Esophagus muscularis mucosa (tissue), 4 donors: ENCODE measurements around the gene BCAS1.

Experiments
- CTCF ChIP-seq, 3 experiments: fragments of 200-600 bp in 2 of 3; fragments of 450-650 bp in 1 of 3; sonication (generic) in 2 of 3; IDR thresholded peaks; one replicate each; pipeline ENCODE4 v1.5.1; 2017 to 2019; ENCODE audit warnings: antibody characterized with exemption in 3 of 3, mild to moderate bottlenecking in 2 of 3, moderate library complexity in 1 of 3
- EP300 ChIP-seq: sonication (generic); formaldehyde crosslinking; IDR thresholded peaks from one replicate; pipeline ENCODE4 v1.6.1; 2017; ENCODE audit warnings: antibody characterized with exemption
- POLR2A ChIP-seq: fragments of 450-650 bp; IDR thresholded peaks from one replicate; pipeline ENCODE4 v1.6.1; 2017; ENCODE audit warnings: antibody characterized with exemption, moderate library complexity, mild to moderate bottlenecking, low read depth

GRCh38 chr20:54041336-54041735 is 29.1 kb downstream of the BCAS1 start:
- TF ChIP-seq CTCF (IDR thresholded peaks at IDR 0.05), result no peak
- no peak for TF ChIP-seq POLR2A
- no peak for TF ChIP-seq EP300
